Bronchial epithelial cell (primary cell): ENCODE measurements around the gene YWHAE. TPM values are rescaled to one million over a fixed set of nuclear protein-coding genes. Genes with fewer than 3 reads are reported as not detected.
"Not testable (repeated sequence)": the region's sequence is repeated elsewhere in the genome, so short reads cannot be mapped to it uniquely, and the experiment has no call there.

ENCODE experiments used
- DNase-seq: peaks from one replicate; pipeline ENCODE4 v3.0.0-alpha.2; 2010; ENCODE audit warnings: low read depth
- FAIRE-seq: peaks from 2 replicates; lab custom pipeline; 2011; peaks lifted over from hg19 to GRCh38; lab: Jason Lieb, UNC
- H3K27me3 ChIP-seq: 2 replicates; pipeline ENCODE4 v1.5.1; 2011; ENCODE audit warnings: low read length; ENCODE audit not compliant: control insufficient read depth, insufficient read depth
- H3K36me3 ChIP-seq: 2 replicates; pipeline ENCODE4 v1.5.1; 2011; ENCODE audit warnings: low read length; ENCODE audit not compliant: control insufficient read depth, insufficient read depth
- H3K4me3 ChIP-seq: 2 replicates; pipeline ENCODE4 v1.5.1; 2011; ENCODE audit warnings: mild to moderate bottlenecking, low read depth, low read length, control low read depth
- total RNA-seq: library from RNA; depleted of rRNA; stranded (reverse); fragments of >200 nt; gene quantifications from 2 replicates; pipeline ENCODE4 v1.2.1, GENCODE V29; 2014
- TF ChIP-seq, protein P1 (sequence below): IDR thresholded peaks from 2 replicates; pipeline ENCODE4 v1.5.1; 2011; ENCODE audit warnings: mild to moderate bottlenecking, moderate library complexity, low read length, control low read depth, inconsistent platforms; ENCODE audit not compliant: insufficient read depth, severe bottlenecking

Gene YWHAE
- total RNA-seq, 1 donor from 2014 or later, result 307 TPM

DNA sequence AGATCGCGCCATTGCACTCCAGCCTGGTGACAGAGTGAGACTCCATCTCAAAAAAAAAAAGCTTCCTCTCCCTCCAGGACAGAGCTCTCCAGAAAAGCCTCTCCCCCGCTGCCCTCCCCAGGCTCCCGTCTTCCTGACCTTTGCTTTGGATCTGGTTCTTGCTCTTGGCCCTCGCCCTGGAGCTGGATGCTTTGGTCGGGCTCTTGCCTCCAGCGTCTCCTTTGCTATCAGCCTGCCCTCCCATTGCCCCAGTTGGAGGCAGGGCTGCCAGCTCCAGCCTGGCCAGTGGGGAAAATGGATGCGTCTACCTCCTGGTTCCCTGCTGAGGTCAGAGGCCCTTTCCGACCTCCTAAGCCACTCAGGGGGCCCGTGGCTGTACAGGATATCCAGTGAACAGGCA, 84.6 kb downstream of the YWHAE start:
- DNase-seq (no peak), FAIRE-seq (no peak)
- Histone ChIP-seq H3K27me3 (peaks cover 4% of the 10 kb centered on the region), H3K36me3 (no peaks in the 10 kb centered on the region), H3K4me3 (no peak overlapping the region)
- TF ChIP-seq, protein P1, sequence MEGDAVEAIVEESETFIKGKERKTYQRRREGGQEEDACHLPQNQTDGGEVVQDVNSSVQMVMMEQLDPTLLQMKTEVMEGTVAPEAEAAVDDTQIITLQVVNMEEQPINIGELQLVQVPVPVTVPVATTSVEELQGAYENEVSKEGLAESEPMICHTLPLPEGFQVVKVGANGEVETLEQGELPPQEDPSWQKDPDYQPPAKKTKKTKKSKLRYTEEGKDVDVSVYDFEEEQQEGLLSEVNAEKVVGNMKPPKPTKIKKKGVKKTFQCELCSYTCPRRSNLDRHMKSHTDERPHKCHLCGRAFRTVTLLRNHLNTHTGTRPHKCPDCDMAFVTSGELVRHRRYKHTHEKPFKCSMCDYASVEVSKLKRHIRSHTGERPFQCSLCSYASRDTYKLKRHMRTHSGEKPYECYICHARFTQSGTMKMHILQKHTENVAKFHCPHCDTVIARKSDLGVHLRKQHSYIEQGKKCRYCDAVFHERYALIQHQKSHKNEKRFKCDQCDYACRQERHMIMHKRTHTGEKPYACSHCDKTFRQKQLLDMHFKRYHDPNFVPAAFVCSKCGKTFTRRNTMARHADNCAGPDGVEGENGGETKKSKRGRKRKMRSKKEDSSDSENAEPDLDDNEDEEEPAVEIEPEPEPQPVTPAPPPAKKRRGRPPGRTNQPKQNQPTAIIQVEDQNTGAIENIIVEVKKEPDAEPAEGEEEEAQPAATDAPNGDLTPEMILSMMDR, result no peak

DNA sequence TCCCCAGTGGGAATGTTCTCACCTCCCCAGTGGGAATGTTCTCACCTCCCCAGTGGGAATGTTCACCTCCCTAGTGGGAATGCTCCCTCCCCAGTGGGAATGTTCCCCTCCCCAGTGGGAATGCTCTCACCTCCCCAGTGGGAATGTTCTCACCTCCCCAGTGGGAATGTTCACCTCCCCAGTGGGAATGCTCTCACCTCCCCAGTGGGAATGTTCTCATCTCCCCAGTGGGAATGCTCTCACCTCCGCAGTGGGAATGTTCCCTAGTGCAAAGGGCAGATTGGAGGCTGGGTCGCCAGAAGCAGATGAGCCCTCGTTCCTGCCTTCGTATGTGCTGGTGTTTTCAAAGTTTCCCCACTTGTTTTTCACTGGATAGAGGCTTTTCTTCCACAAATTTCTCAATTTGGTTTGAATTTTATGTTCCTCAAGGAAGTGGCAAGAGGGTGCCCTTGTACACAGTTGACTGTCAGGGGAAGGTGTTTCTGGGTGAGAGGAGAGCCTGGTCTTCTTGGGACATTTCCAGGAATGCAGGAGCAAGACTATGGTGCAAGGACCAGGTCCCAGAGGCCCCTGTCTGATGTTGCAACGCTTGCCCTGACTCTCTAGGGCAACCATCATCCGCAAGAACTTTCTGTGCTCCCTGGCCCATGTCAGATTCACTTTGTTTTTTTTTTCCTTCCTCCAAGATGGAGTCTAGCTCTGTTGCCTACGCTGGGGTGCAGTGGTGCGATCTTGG, 86.6 kb downstream of the YWHAE start:
- Histone ChIP-seq H3K36me3 (no peaks in the 10 kb centered on the region), H3K27me3 (peaks cover 4% of the 10 kb centered on the region), H3K4me3 (no peak overlapping the region)
- no peak for DNase-seq
- no peak for FAIRE-seq
- TF ChIP-seq, protein P1, result no peak

DNA sequence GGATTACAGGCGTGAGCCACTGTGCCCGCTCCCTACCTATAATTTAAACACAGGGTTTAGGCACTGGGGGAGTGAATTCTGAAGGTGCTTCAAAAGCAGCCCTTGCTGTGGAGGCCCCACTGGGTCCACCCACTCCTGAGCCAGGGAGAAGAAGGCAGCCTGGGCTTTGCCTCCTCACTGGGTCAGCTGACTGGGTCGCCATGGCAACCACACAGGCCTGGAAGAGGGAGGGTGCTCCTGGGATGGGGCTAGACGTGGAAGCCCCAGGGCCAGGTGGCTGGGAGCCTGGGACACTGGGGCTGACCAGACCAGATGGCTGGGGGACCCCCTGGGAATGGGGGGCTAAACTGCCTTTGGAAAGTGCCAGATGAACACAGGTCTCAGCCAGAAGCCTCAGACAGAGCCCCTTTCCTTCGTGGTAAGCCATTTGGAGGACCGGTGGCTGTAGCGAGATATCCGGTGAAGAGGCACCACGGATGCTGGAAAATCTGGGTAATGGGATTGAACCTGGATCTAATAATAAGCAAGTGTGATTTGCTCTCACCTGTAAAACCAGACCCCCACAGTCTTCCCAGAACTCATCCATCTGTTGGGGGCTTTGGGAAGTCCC, 87.7 kb downstream of the YWHAE start:
- Histone ChIP-seq H3K36me3 (no peaks in the 10 kb centered on the region), H3K27me3 (peaks cover 4% of the 10 kb centered on the region), H3K4me3 (no peak overlapping the region)
- FAIRE-seq (no peak), DNase-seq (no peak)
- TF ChIP-seq, protein P1, result no peak

DNA sequence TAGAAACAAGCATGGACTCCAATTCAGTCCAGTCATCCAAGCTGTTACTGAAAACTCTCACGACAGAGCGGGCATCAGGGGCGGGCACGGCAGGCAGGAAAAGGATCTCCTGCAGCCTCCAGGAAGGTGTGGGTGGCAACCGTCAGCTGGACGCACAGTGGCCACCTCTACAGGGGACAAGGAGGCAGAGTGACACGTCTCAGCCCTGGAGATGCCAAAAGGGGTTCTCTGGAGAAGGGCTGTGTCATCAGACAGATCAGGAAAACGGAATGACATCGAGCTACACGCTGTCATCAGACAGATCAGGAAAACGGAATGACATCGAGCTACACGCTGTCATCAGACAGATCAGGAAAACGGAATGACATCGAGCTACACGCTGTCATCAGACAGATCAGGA, 92.2 kb downstream of the YWHAE start:
- H3K4me3 ChIP-seq, result not testable (repeated sequence)

DNA sequence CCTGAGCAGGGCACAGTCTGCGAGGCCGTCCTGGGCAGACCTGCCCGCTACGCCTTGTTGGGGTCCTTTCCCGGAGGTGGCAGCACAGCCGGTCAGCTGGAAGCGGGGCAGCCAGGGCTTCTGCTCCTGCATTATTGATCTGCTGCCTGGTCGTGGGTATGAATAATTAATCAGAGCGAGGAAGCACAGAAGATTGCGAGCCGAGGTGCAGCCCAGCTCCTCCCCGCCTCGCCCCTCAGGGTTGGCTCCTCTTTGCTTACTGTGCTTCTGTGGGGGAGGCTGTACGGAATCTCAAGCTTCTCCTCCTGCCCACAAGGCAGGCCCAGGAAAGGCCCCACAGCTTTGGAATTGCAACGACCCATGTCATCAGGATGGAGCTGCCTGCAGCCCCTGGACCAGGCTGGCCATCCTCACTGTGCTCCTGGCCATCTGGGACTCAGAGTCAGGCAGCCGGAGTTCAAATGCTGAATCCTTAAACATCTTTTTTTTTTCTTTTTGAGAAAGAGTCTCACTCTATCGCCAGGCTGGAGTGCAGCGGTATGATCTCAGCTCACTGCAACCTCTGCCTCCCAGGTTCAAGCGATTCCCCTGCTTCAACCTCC, 95.0 kb downstream of the YWHAE start:
- Histone ChIP-seq H3K4me3 (no peak overlapping the region), H3K36me3 (no peaks in the 10 kb centered on the region), H3K27me3 (no peaks in the 10 kb centered on the region)
- no peak for DNase-seq
- TF ChIP-seq, protein P1, result no peak
- FAIRE-seq, result no peak

More for the DNA sequence above, 92.2 kb downstream of the YWHAE start:
- H3K36me3 ChIP-seq, H3K27me3 ChIP-seq, DNase-seq, FAIRE-seq: not testable (repeated sequence)

DNA sequence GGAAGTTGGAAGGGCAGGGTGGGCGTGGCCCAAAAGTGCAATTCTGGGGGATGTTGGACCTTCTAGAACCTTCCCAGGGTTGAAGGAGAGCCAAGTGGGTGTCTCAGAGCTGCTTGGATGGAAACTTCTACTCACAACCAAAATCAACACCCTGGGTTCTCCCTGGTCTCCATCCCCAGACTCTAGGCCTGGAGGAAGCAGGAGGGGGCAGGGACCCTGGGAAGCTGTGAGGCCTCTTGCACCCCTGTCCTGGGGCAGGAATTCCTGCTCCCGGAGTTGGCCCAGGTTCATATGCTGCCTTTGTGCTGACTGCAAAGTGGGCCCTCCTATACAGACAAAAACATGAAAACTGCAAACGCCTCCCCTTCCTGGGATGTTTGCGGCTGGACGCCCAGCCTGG, 95.5 kb downstream of the YWHAE start:
- DNase-seq (no peak), FAIRE-seq (no peak)
- Histone ChIP-seq H3K27me3 (no peaks in the 10 kb centered on the region), H3K36me3 (no peaks in the 10 kb centered on the region), H3K4me3 (no peak overlapping the region)
- TF ChIP-seq, protein P1, result no peak
